ENCODE results near the gene RBM28.

DNA sequence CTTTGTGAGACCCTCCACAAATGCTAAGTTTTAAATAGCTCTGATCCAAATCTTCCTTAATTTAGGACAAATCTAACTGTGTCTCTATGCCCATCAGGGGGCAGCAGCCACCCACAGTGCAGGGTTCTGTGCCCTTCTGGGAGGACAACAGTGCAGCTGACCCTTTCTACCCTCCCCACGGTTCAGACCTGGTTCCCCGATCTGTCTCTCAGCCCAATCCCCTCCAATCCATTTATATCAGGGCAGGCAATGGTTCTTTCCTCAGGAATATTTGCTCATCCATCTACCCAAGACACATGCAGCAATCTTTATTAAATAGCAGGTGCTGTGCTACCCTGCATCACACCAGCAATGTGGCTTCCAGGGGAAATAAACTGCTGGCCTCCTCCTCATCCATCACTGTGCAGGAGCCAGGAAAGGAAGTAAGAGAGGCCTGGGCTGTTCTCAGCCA is 4.0 kb upstream of the RBM28 start:
- TF ChIP-seq CEBPB (IDR thresholded peaks at IDR 0.05) (no peak), MAFK (IDR thresholded peaks at IDR 0.05; ENCODE audit: partially characterized antibody) (no peak), CTCF (IDR thresholded peaks at IDR 0.05) (peak; percentile 87), EP300 (IDR thresholded peaks at IDR 0.05) (no peak), HDAC2 (IDR thresholded peaks at IDR 0.05) (no peak)
- TF ChIP-seq, protein P1, sequence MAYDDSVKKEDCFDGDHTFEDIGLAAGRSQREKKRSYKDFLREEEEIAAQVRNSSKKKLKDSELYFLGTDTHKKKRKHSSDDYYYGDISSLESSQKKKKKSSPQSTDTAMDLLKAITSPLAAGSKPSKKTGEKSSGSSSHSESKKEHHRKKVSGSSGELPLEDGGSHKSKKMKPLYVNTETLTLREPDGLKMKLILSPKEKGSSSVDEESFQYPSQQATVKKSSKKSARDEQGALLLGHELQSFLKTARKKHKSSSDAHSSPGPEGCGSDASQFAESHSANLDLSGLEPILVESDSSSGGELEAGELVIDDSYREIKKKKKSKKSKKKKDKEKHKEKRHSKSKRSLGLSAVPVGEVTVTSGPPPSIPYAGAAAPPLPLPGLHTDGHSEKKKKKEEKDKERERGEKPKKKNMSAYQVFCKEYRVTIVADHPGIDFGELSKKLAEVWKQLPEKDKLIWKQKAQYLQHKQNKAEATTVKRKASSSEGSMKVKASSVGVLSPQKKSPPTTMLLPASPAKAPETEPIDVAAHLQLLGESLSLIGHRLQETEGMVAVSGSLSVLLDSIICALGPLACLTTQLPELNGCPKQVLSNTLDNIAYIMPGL (CRISPR knock-in tag; IDR thresholded peaks at IDR 0.05; ENCODE audit: borderline replicate concordance): no peak
- TF ChIP-seq, protein P2, sequence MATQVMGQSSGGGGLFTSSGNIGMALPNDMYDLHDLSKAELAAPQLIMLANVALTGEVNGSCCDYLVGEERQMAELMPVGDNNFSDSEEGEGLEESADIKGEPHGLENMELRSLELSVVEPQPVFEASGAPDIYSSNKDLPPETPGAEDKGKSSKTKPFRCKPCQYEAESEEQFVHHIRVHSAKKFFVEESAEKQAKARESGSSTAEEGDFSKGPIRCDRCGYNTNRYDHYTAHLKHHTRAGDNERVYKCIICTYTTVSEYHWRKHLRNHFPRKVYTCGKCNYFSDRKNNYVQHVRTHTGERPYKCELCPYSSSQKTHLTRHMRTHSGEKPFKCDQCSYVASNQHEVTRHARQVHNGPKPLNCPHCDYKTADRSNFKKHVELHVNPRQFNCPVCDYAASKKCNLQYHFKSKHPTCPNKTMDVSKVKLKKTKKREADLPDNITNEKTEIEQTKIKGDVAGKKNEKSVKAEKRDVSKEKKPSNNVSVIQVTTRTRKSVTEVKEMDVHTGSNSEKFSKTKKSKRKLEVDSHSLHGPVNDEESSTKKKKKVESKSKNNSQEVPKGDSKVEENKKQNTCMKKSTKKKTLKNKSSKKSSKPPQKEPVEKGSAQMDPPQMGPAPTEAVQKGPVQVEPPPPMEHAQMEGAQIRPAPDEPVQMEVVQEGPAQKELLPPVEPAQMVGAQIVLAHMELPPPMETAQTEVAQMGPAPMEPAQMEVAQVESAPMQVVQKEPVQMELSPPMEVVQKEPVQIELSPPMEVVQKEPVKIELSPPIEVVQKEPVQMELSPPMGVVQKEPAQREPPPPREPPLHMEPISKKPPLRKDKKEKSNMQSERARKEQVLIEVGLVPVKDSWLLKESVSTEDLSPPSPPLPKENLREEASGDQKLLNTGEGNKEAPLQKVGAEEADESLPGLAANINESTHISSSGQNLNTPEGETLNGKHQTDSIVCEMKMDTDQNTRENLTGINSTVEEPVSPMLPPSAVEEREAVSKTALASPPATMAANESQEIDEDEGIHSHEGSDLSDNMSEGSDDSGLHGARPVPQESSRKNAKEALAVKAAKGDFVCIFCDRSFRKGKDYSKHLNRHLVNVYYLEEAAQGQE (IDR thresholded peaks at IDR 0.05): no peak

Data from A549 (cell line).